NB4 (cell line): ENCODE measurements around the gene DHCR24.

Source experiments
- DNase-seq: peaks from one replicate; pipeline ENCODE4 v3.0.0; 2010; ENCODE audit warnings: low read depth
- H3K4me3 ChIP-seq: one replicate; pipeline ENCODE4 v1.5.1; 2011; ENCODE audit warnings: mild to moderate bottlenecking, low read depth, low read length, moderate library complexity
- MAX ChIP-seq: IDR thresholded peaks from 2 replicates; pipeline ENCODE4 v1.6.1; 2011; ENCODE audit warnings: low read depth, low read length
- MYC ChIP-seq: IDR thresholded peaks from 2 replicates; pipeline ENCODE4 v1.6.1; 2011; ENCODE audit warnings: low read depth, low read length
- POLR2A ChIP-seq: IDR thresholded peaks from 2 replicates; pipeline ENCODE4 v1.6.1; 2011; ENCODE audit warnings: mild to moderate bottlenecking; ENCODE audit not compliant: insufficient read length; ENCODE audit errors: extremely low read depth
- TF ChIP-seq, protein P1 (sequence below): IDR thresholded peaks from one replicate; pipeline ENCODE4 v1.5.1; 2012; ENCODE audit warnings: low read depth, low read length

DHCR24 gene

GRCh38 chr1:54850069-54850730 lies 36.8 kb downstream of the DHCR24 start:
- no peak for DNase-seq
- TF ChIP-seq MAX (no peak), MYC (no peak), POLR2A (no peak)

DNA sequence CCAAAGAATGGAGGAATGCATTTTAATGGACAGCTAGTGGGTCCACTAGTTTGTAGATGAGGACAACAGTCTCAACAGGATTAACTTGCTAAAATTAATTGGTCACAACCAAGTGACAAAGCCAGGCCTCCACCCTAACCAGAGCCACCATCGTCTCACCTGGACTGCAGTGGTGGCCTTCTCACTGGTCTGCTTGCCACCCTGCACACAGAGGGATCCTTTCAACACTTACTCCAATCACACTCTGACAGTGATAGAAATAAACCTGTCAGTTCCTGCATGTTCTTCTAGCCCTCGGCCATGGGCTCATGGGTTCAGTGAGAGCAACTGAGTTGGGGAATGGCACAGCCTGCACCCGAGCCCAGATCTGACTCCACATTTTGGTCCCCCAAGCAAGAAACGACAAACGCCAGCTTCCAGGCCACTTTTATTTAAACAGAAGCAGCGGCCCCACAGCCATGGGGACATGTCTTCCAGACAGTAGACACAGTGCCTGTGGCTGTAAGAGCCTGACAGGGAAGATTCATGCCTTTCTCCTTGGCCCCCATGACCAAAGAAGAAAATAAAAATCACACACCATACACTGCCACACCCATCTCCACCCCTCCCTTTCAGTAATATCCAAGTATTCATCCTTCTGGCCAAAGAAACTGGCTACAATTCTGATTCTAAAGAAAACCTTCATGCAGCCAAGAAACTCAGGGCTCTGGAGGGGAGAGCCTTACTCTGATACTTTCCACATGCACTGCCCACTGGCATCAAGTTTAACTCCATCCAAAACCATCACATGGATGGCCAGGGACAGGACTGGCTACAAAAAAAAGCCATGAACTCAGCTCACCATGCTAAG lies 37.6 kb downstream of the DHCR24 start:
- no peak for DNase-seq
- H3K4me3 ChIP-seq = no peak overlapping the region
- TF ChIP-seq POLR2A (no peak), MAX (no peak), MYC (no peak)
- TF ChIP-seq, protein P1, sequence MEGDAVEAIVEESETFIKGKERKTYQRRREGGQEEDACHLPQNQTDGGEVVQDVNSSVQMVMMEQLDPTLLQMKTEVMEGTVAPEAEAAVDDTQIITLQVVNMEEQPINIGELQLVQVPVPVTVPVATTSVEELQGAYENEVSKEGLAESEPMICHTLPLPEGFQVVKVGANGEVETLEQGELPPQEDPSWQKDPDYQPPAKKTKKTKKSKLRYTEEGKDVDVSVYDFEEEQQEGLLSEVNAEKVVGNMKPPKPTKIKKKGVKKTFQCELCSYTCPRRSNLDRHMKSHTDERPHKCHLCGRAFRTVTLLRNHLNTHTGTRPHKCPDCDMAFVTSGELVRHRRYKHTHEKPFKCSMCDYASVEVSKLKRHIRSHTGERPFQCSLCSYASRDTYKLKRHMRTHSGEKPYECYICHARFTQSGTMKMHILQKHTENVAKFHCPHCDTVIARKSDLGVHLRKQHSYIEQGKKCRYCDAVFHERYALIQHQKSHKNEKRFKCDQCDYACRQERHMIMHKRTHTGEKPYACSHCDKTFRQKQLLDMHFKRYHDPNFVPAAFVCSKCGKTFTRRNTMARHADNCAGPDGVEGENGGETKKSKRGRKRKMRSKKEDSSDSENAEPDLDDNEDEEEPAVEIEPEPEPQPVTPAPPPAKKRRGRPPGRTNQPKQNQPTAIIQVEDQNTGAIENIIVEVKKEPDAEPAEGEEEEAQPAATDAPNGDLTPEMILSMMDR = no peak

More at GRCh38 chr1:54850069-54850730, 36.8 kb downstream of the DHCR24 start:
- H3K4me3 ChIP-seq = no peak overlapping the region

DNA sequence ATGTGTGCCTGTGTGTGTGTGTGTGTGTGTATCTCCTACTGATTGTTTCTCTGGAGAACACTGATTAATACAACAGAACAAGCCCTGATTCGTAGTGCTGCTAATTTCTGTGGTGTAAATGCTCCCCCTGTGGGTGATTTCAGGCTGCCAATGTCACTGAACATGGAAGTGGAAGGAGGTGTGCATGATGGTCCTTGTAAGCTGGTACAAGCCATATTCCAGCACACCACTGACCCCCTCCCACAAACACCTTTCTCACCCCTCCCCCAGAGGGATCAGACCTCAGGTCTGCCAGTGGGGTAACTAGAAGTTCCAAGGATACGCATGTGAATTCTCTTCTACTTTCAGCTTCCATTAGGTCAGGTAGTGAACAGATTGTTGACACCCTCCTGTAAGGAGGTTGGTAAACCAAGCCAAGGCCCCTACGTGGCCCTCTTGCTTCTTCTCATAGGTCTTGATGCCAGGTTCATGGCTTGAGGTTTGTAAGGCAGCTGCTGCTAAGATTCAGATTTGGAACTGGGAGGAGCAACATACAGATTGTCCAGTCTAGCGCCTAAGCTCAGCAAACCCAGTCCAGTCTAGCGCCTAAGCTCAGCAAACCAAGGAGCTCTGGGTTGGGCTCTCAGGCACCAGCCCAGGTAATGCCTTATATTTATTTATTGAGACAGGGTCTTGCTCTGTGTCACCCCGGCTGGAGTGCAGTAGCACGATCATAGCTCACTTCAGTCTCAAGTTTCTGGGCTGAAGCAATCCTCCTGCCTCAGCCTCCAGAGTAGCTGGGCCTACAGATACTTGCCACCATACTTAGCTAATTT lies 38.7 kb downstream of the DHCR24 start:
- DNase-seq = no peak
- H3K4me3 ChIP-seq = no peak overlapping the region
- TF ChIP-seq, protein P1 = no peak
- TF ChIP-seq POLR2A = no peak
- no peak for TF ChIP-seq MYC
- no peak for TF ChIP-seq MAX

DNA sequence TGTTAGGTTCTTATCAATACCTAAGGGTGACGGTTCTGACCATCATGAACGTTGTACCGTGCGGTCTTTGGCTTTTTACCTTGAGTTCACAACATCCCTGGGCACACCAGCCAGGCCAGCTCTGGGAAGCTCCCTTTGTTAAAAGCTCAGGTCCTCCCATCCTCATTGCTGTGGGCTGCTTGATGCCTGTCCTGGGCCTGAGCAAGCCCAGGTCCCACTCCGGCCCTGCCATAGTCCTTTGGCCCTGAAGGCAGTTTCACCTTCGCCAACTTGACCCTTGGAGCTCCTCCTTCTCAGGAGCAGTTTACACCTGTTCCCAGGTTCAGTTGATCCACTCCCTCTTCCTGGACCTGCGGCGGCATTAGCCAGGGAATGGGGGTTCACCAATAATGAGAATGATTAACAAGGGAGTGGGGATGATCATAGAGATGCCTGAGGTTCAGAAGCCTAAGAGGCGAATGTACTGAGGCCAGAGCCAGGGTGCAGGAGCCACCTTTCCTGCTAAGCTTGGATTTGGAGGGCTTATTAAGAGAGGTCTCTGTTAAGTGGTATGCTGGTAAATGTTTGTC lies 40.2 kb downstream of the DHCR24 start:
- no peak for DNase-seq

DNA sequence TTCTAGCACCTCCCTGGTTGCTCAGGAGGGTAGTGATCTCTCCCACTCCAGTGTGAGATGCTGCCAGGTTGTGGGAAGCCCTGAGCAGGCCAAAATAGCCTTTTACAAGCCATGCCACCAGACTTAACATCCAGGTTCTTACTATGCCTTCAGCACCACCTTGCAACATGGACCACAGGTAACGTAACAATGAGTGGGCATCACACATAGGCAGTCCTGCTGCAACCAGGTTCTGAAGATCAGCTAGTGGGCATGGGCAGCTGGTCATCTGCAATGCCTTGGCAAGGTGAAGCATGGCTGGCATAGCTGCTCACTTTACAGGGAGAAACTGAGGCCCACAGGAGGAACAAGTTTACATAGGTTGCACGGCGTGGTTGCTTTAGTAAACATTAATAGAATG lies 40.7 kb downstream of the DHCR24 start:
- no peak overlapping the region for H3K4me3 ChIP-seq
- TF ChIP-seq MYC (no peak), POLR2A (no peak), MAX (no peak)
- TF ChIP-seq, protein P1 = no peak

More for the DNA sequence above, 40.2 kb downstream of the DHCR24 start:
- no peak overlapping the region for H3K4me3 ChIP-seq
- no peak for TF ChIP-seq MAX
- no peak for TF ChIP-seq MYC
- no peak for TF ChIP-seq POLR2A
- TF ChIP-seq, protein P1 = no peak

More for the DNA sequence above, 40.7 kb downstream of the DHCR24 start:
- no peak for DNase-seq
